HG02885 (cell line): ENCODE data around the gene RTP5.
"Not testable (repeated sequence)": the region's sequence is repeated elsewhere in the genome, so short reads cannot be mapped to it uniquely, and the experiment has no call there.

Experiments used
- ATAC-seq: cut with Tn5 transposase; IDR thresholded peaks from one replicate; pipeline ENCODE4 v1.9.1; 2021; ENCODE audit warnings: mild to moderate bottlenecking; ENCODE audit not compliant: unreplicated experiment, poor library complexity

Gene RTP5

DNA sequence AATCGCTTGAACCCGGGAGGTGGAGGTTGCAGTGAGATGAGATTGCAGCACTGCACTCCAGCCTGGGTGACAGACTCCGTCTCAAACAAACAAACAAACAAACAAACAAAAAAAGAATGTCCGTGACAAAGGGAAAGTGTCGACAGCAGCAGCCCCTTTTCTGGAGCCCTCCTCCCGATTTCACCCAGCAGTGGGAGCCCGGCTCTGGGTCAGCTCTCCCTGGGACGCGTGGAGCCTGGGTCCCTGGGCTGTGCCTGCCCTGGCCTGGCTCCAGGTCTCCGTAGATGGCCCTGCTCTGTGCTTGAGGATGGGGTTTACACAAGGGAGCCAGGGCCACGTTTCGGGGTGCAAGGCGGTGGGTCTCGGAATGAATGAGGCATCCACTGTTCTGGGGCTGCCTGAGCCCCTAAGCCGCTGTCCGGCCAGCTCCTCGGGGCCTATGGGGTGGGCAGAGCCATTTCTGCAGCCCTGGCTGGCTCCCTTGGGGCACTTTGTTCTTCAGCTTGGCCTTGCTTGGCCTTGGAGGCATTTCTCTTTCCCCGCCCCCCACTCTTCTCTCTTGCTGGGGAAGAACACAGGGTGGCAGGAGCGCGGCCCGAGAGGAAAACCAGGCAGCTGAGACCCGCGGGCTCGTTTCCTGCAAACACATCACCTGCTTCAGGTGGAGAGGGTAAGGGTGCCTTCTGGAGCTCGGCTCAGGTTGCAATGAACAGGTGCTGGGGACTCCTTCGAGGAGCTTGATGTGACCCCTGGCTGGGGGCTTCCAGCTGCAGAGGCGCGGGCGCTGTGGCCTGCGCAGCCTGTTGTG, 29.1 kb downstream of the RTP5 start:
- ATAC-seq: no peak

DNA sequence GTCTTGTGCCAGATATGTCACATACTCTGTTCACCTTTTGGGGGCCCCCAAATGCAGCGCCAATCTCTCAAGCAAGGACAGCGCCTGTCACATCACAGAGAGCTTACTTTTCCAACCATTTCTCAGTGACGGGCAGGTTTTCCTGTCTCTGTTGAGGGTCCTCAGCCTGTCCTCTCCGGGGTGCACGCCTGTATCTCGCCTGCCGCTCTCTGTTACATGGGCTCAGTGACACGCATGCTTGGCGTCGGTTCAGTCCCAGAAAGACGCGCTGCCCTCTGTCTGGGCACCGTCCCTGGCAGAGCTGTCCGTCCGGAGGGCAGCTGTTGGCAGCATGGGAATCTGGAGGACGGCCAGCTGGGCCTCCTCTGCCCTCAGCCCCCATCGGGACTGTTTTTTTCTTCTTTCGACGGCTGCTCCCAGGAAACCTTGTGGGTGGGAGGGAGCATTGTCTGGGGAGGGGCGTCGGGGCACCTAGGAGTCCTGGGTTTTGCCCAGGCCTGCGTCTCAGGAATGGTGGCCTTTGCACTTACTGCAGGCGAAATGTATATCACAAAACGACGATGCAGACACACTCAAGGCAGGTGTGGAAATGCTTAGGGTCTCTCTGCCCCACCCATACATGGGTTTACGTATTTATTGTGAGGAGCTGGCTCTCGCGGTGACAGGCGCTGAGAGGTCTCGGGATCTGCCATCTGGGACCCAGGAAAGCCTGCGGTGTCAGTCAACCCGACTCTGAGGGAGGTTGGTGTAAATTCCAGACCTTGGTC, 30.9 kb downstream of the RTP5 start:
- no peak for ATAC-seq

DNA sequence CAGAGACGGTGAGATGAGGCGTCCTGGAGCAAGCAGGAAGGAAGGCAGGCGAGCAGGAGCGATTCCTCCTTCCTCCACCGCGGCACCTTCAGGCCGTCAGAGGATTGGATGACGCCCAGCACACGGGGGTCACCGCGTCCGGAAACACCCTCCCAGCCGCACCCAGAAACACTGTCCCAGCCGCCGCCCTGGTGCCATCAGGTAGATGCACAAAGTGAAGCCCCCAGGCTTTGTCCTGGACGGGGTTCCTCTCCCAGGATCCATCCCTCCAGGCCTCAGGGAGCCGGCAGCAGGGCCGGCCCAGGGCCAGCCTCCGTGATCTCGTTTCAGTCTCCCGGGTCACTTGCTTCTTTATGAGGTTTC, 31.5 kb downstream of the RTP5 start:
- ATAC-seq: no peak

DNA sequence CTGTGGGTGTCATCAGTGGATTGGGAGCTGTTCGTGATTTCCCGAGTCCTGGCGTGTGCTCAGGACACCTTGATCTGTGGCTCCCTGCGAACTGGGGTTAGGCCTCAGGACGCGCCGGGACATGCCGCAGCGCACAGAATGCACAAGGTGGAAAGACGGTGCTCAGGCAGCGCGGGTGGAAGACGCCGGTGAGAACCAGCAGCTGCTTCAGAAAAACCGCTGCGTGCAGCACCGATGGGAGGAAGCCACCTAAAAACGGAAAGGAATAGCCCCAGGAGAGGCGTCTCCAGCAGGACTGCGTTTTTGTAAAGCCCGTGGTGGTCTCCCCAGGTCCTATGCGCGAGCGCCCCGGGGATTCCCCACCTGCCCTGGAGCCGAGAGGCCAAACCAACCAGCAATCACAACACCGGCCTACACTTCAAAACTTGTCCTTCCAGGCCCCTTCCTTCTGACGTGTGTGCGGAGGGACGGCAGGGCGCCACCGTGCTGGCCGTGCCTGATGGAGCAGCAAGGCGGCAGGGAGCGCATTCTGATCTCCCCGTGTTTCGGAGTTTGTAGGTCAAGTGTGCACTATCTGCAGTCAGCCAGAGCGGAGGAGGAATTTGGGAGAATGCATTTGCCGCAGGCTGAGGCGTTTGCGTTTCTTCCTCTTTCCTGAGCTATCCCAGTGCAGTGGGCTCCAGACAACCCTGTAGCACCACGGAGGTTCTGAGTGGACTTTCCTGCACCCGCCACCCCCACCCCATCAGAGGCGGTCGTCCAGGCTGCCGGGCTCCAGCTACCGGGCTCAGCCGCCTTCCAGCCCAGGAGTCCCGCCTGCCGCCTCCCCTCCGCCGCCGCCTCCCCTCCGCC, 32.2 kb downstream of the RTP5 start:
- ATAC-seq: no peak

DNA sequence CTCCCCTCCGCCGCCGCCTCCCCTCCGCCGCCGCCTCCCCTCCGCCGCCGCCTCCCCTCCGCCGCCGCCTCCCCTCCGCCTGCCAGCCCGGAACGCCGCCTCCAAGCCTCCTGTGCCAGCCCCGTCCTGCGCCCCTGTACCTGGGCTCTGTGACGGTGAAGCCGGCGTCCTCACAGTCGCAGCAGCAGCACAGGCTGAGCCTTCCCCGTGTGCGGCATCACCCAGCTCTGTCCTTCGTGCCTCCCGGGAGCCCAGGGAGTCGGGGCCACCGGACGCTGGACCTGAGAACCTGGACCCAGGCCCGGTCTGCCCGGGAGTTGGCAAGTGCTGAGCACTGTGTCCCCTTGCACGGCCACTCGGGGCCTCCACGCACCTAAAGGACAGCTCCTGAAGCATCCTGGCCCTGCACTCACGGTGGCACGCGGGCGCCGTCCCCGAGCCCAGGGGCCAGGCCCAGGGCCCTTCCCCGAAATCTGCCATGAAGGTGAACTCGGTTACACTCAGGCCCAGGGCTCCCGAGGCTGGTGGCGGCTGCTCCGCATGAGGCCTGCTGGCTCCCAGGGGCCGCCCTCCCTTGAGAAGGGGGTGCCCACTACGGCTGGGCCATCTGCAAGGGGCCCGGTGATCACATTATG, 32.9 kb downstream of the RTP5 start:
- ATAC-seq: no peak

DNA sequence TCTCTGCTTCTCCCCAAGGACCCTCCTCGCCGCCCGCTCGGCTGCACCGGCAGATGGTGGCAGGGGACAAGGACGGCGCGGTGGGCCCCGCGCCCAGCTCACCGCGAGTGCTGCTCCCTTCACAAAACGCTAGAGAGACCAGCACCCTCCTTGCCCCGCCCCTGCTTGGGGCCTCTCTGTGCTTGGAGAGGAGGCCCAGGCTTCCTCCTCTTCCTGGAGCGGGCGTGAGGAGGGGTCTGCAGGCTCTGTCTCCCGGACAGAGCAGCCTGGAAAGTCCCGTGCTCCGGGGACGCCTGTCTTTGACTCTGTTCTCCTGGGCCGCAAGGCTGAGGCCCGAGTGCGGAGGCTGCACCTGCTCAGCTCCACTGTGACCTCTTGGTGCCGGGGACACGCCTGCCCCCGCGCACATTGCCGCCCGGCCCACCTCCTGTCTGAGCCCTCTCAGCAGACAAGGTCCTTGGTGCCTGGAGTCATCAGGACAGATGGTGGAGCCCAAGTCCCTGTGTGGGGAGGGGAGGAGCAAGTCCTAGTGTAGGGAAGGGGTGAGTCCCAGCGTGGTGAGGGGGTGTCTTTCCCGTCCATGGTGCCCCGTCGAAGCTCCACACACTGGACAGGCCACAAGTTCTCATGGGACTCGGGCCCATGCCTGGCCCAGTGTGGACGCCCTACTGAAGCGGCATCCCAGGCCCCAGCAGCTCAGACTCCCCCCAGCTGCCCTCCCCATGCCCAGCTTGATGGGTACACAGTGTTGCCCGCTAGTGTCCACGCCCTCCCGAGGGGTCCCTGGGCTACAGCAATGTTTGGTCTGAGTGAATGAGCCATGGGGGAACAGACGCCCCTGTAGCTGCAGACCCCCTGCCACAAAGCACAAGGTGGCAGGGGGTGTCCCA, 33.8 kb downstream of the RTP5 start:
- ATAC-seq: no peak

DNA sequence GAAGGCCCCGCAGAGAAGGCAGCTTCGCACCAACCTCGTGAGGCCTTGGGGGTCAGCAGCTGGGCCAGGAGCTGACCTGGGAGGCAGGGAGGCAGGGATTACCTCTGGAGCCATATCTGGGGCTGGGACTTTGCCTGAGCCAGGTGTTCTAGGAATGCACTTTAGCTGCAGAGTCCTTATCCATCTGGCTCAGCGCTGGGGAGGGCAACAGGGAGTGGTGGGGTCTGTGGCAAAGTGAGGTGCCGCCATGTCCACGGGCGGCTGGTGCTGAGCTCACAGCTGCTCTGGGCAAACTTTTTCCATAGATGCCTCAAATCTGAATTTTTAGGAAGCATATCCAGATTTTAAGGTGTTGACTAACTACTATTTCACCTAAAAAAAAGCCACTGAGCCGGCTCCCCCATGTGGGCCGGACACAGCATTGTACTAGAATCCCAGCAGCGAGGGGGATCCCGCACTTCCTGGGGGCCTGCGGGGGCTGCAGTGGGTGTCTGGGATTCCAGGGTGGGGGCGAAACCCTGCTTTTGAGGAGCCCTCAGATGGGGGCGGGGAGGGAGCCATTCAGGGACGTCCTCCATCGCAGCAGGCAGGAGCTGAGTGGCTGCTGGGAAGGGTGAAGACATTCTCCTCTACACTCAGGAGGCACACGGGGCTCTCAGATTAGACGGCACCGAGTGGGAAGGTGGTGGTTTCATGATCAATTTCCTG, 34.6 kb downstream of the RTP5 start:
- ATAC-seq: no peak

DNA sequence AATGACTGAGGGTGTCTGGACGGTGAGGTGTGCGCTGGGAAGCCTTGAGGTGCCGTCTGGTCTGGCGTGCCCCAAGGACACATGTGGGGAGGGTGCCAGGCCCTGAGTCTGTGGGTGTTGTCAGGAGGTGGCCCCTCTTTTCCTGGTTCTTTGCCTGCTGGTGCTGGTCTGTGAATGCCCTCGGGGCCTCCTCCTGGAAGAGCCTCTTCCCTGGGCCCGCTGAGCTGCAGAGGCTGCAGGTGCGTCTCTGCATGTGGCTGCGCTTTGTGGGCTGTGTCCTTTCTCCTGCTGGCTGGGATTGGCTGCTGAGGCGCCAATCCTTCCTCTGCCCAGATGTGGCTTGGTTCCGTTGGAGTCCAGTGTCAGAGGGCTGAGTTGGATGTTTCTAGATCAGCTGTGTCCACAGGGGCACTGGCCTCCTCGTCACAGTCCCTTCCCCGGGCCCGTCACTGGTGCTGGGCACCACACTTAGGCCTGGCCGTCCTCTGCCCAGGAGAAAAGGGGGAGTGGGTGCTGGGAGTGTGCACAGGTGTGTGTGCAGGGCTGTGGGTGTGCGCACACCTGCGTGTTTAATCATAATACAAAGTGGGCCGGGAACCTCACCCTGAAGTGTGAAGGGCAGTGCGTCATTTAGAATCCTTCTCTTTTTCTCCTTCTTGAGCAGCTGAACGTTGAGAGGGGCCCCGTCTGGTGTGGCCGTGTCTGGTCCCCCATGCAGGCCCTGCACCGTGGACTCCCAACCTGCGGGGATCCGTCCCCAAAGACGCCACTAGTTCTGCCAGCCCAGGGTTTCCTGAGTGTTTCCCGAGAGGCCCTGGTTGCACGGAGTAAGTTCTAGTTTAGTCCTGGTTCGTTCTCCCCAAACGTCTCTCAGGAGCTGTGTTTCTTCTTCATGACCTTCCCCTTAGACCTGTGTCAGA, 35.5 kb downstream of the RTP5 start:
- no peak for ATAC-seq

DNA sequence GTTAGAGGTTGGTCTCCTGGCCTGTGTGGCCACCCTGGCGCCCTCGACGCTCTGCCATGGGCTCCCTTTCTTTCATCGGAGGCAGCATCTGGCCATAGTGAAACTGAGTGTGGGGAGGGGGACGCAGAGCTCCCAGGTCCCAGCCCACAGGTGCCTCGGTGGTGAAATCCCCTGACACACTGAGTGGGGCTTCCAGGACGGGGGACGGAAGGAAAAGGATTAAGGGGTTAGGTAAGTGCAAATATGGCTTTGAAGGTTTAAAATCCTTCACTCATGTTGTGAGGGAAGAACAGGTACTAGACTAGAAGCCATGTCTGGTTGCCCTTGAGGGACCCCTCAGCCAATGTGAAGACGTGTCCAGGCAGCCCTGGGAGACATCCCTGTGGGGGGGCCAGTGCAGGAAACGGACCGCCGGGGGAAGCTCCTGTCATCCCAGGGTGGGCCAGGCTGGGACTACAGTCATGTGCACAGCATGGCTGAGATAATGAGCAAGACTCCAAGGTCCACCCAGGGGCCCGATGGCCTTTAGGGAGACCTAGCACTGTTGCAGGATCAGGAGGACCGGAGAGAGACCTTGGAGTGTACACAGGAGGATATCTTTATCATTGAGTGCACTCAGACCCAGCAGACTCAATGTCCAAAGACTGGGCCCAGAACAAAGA, 36.3 kb downstream of the RTP5 start:
- ATAC-seq: no peak

DNA sequence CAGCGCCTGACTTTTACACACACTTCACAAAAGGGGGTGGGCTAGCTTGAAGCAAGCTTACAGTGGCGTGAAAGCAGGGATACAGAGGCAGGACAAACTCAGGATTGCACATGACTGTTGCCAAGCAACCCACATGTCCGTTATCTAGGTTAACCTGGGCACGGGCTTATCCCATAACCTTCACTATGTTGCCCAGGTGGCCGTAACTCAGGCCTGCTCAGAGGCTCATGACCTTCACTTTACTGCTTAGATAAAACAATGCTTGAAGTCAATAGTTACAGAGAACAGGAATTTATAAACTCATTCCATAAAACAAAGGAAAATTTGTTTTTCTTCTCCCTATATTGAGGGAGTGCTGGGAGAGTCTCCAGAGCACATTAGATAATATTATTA, 36.8 kb downstream of the RTP5 start:
- ATAC-seq: not testable (repeated sequence)

DNA sequence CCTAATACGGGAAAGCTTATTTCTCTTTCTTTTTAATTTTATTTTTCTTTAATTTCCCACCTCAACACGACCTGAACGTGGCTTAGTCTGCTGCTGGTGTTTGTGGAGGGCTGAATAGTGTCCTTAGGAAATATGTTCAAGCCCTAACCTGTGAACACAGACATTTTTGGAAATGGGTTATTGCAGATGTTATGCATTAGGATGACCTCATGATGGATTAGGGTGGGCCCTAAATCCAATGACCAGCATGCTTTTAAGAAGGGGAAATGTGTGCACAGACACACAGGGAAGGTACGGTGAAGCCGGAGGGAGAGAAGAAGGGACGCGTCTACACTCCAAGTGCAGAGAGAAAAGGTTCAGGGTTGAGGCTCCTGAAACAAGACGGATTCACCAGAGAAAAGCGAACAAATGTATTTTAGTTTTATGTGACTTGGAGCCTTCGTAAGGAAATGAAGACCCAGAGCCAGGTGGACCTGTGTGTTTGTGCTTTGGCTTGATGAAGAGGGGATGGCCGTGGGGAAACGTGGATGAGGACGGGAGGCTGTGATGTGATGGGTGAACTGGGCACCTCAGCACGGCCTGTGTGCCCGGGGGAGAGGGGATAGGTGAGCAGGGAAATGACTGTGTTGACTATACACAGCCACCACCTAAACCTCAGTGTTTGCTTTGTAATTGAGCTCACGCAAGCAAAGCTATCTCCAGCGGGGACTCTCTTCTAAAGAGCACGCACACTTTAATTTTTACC, 37.5 kb downstream of the RTP5 start:
- ATAC-seq: no peak

DNA sequence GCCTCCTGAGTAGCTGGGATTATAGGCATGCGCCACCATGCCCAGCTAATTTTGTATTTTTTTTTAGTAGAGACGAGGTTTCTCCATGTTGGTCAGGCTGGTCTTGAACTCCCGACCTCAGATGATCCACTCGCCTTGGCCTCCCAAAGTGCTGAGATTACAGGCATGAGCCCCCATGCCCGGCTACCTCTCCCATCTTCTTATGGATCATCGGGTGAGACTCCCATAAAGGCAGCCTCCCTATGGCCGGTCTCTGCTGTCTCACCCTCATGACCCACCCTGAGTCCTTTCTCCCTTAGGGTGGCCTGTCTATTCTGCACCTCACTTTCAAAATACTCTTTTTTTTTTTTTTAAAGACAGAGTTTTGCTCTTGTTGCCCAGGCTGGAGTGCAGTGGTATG, 38.3 kb downstream of the RTP5 start:
- ATAC-seq: not testable (repeated sequence)

DNA sequence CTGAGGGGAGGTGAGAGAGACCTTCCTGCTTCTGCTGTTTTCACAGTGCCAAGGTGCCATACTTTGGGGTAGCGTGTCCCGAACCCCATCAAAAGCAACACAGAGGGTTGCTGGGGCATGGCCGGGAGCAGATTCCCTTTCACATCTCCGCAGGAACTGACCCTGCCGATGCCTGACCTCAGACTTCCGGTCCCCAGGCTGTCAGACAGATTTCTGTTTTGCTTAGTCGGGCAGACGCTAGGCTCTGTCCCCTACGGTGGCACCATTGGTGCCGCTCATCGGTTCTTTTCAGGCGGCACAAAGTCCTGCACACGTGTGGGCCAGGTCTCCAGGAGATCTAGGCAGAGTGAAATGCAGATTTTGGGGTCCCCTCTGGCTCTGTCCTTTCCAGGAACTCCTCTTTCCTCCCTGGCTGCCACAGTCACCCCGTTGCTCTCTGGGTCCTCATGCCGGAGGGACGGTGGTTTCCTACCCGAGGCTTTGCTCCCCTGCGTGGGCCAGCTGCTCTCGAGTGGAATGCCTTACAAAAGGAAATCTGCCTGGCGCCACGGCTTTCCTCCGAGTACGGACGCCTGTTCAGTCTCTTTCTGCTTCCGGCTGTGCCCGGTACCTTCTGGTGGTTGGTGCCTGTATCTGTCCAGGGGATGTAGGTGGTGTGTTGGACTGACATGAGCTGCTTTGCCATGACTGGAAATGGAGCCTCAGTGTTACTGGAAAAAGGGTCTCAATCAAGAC, 39.3 kb downstream of the RTP5 start:
- ATAC-seq: no peak

DNA sequence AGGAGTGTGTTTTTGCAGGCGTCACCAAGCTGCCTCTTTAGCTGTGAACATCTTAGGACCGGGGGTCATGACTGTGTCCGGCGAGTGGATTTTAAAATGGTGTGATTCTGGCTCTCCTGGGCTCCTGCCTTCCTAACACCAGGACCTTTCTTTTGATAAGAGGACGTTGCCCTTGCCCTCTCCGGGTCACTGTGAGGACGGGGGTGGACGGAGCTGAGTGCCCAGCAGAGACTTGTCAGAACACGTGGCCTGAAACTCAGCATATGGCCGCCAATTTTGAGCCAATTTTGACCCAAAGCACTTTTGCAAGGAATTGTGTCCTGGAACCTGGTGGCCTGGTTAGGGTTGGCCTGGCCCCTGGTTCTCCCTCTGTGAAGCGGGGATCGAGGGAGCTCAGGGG, 40.2 kb downstream of the RTP5 start:
- no peak for ATAC-seq

DNA sequence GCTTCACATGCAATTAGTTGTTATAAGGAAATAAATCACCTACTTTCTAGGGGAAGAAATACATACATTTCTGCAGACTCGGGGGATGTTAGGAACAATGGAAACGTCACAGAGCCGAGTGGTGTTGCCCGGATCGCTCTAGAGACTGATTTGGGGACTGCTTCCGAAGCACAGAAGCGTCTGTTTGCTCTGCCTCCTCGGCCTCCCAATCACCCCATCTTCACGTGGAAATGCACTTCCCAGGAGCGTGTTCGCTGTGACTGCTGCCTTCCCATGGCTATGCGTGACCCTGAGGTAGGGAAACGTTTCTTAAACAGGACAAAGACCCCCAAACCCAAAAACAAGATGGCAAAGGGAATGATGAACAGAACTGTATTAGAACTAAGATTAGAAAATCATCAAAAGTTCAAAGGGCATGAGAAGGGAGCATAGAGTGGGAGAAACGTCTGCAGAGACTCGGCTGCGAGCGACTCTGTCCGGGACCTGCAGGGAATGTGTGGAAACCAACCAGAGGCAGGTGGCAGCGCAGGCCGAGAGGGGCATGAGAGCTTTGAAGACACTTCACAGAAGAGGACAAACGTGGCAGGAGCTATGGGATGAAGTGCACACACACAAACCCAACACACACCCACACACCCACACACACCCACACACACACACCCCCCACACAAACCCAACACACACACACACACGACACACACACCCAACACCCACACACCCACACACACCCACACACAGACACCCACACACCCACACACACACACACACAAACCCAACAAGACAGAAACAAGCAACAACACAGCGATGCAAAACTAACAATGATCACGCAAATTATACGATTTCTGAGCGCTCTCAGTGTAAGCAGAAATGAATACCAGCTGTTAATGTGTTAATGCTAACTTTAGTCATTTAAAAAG, 41.3 kb downstream of the RTP5 start:
- ATAC-seq: no peak
